GM10266 (cell line): ENCODE data around the gene ZNF485.
"Not testable (repeated sequence)": the region's sequence is repeated elsewhere in the genome, so short reads cannot be mapped to it uniquely, and the experiment has no call there.

ENCODE experiments used
- DNase-seq: peaks from one replicate; pipeline ENCODE4 v3.0.0; 2012; ENCODE audit errors: extremely low spot score
- TF ChIP-seq, protein P1 (sequence below): IDR thresholded peaks from 2 replicates; pipeline ENCODE4 v1.5.1; 2012; ENCODE audit warnings: mild to moderate bottlenecking, low read depth; ENCODE audit not compliant: control insufficient read depth, insufficient read depth; ENCODE audit errors: missing control alignments

ZNF485 gene

DNA sequence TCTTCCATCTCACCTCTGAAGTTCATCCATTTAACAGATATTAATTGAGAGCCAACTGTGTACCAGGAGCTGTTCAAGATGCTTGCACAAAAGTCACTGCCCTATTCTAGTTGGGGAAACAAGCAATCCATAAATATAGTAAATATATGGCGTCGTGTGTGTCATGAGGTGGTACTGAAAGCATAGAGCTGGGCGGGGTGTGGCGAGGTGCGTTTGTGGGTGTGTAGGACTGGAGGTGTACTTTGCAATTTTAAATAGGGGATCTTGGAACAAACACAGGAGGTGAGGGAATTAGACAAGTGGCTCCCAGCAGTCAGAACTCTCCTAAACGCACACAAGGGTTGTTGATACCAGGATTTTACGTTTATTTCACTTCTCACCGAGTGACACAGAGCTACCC, 31.3 kb upstream of the ZNF485 start:
- no peak for DNase-seq
- TF ChIP-seq, protein P1, sequence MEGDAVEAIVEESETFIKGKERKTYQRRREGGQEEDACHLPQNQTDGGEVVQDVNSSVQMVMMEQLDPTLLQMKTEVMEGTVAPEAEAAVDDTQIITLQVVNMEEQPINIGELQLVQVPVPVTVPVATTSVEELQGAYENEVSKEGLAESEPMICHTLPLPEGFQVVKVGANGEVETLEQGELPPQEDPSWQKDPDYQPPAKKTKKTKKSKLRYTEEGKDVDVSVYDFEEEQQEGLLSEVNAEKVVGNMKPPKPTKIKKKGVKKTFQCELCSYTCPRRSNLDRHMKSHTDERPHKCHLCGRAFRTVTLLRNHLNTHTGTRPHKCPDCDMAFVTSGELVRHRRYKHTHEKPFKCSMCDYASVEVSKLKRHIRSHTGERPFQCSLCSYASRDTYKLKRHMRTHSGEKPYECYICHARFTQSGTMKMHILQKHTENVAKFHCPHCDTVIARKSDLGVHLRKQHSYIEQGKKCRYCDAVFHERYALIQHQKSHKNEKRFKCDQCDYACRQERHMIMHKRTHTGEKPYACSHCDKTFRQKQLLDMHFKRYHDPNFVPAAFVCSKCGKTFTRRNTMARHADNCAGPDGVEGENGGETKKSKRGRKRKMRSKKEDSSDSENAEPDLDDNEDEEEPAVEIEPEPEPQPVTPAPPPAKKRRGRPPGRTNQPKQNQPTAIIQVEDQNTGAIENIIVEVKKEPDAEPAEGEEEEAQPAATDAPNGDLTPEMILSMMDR: no peak

DNA sequence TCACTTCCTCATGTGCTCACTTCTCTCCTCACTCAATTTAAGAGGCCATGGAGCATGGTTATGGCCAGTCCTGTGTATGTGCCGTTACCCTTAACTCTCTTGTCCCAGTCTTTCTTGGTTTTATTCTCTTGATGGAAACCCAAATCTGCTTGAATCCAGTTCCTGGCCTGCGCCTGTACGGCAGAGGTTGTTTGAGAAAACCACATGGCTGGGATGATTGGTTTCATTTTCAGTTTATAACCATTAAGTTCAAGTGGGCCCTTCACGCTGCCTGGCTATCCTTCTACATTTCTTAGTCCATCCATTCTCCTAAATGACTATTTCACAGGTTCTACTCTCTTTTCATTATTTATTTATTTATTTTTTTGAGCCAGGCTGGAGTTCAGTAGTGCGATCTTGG, 30.2 kb upstream of the ZNF485 start:
- no peak for DNase-seq
- TF ChIP-seq, protein P1: no peak

DNA sequence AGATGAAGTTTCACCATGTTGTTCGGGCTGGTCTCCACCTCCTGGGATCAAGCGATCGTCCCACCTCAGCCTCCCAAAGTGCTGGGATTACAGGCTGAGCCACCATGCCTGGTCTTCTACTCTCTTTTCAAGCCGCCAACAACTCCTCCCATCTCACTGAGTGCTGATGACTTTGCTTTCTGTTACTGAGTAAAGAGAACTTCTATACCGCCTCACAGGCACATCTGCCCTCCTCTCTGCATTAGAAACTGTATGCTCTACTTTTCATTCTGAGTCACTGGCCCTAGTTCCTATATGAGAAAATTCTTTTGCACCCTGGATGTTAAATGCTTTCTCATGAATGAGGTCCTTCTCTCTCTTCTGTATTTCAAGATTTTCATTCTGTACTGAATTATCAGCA, 29.7 kb upstream of the ZNF485 start:
- TF ChIP-seq, protein P1: no peak
- DNase-seq: no peak

DNA sequence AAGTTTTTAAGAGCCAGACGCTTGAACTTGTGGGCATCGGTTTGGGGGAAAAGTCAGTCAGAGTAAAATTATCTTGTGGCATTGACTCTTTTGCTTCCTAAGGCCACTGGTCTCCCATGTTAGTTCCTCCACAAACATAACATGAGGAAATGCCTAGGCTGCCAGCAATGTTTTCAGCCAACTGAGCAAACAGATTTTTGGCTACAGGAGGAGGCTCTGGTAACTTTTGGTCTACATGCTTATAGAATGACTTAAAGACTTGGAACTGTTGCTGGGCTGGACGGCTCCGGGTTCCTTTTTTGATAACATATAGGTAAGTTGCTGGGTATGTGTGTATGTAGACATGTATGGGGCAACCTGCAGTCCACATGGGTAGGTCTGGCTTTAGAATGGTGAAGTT, 22.2 kb upstream of the ZNF485 start:
- DNase-seq: no peak
- TF ChIP-seq, protein P1: no peak

DNA sequence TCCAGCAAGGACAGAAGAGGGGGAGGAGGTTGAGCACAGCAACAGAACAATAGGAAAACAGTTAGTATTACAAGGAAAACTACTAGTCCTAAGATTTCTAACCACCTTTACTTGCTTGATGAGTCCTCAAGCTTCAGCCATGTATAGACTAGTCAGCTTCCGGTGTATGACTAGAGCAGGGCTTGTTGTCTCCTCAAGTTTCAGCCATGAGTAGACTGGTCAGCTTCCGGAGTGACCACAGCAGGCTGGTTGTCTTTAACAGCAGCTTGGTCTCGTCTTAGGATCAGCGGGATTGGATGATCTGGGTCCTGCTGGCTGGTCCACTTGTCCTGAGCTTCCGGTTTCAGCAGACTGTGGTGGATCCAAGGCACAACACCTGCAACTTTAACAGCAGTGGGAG, 21.2 kb upstream of the ZNF485 start:
- TF ChIP-seq, protein P1: no peak
- DNase-seq: no peak

DNA sequence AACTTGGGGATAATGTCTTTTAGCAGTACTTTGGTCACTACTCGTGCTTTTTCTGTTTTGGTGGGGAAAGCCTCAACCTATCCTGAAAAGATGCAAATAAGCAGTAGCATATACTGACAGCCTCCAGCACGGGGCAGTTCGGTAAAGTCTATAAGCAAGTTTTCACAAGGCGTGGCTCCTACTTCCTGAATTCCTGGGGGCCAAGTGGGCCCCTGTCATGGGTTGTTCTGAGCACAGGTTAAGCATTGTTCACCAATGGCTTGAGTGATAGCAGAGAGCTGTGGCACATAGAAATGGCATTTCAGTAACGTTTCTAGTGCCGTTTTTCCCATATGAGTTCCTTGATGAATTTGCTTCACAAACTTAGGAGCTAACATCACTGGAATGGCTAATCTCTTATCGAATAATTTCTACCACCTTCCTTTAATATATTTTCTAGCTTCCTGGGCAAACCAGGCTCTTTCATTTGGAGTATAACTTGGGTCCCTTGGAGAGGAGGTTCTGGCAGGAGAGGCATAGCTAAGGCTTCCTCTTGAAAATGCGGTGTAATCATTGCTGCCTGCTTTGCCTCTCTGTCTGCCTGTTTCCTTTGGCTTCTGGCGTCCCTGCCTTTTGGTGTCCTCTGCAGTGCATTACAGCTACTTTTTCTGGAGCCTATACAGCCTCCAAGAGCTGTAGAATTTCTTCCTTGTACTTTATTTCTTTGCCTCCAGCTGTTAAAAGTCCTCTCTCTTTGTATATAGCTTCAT, 20.1 kb upstream of the ZNF485 start:
- TF ChIP-seq, protein P1: no peak
- no peak for DNase-seq

DNA sequence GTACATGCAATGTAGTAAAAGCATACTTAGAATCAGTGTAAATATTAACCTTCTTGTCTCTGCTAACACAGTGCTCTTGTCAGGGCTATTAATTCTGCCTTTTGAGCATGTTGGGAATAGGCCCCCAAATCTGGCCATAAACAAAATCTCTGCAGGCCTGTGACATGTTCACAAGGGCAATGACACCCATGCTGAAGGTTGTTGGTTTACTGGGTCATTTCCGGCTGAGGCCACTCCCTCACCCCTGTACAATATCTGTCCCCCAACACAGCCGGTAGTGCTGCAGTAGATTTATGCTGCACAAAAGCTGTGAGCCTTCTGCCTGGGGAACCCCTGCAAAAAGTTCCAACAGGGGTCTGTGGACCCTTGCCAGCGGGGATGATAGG, 19.5 kb upstream of the ZNF485 start:
- DNase-seq: not testable (repeated sequence)

DNA sequence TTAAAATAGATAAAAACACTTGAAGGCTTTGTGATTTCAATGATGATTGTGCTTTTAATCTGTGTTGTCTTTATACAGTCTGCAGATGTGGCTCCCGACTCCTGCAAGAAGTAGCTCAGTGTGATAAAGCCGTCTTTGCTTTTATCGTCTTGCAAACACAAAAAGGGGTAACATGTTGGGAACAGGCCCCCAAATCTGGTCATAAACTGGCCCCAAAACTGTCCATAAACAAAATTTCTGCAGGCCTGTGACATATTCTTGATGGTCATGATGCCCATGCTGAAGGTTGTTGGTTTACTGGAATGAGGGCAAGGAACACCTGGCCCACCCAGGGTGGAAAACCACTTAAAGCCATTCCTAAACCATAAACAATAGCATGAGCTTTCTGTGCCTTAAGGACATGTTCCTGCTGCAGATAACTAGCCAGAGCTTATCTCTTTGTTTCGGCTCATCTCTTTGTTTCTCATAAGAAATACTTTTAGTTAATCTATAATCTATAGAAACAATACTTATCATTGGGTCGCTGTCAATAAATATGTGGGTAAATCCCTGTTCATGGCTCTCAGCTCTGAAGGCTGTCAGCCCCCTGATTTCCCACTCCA, 14.8 kb upstream of the ZNF485 start:
- no peak for DNase-seq
- TF ChIP-seq, protein P1: no peak
